Kidney epithelial cell (primary cell): ENCODE results near the gene SLC30A7. TPM values are rescaled to one million over a fixed set of nuclear protein-coding genes. Genes with fewer than 3 reads are reported as not detected.
"Not testable (repeated sequence)": the region's sequence is repeated elsewhere in the genome, so short reads cannot be mapped to it uniquely, and the experiment has no call there.

Source experiments
- DNase-seq: peaks from one replicate; pipeline ENCODE4 v3.0.0-alpha.2; 2010; ENCODE audit warnings: low read depth
- H3K27me3 ChIP-seq: 2 replicates; pipeline ENCODE4 v1.6.0; 2011; ENCODE audit warnings: low read length; ENCODE audit not compliant: control insufficient read depth, insufficient read depth
- H3K36me3 ChIP-seq: 2 replicates; pipeline ENCODE4 v1.5.1; 2011; ENCODE audit warnings: low read length; ENCODE audit not compliant: control insufficient read depth, insufficient read depth
- H3K4me3 ChIP-seq: 2 replicates; pipeline ENCODE4 v1.5.1; 2011; ENCODE audit warnings: low read depth, mild to moderate bottlenecking, control low read depth, low read length
- CTCF ChIP-seq: IDR thresholded peaks from 2 replicates; pipeline ENCODE4 v1.5.1; 2011; ENCODE audit warnings: mild to moderate bottlenecking, moderate library complexity, low read length, control low read depth, inconsistent platforms; ENCODE audit not compliant: insufficient read depth, poor library complexity, severe bottlenecking
- total RNA-seq: library from RNA; depleted of rRNA; stranded (reverse); fragments of >200 nt; gene quantifications from 2 replicates; pipeline ENCODE4 v1.2.3, GENCODE V29; 2015

The SLC30A7 gene
- total RNA-seq, 1 donor from 2014 or later, result 40.1 TPM

- no peak for DNase-seq
- H3K4me3 ChIP-seq, result no peak overlapping the region
- H3K27me3 ChIP-seq, result no peaks in the 10 kb centered on the region
- no peaks in the 10 kb centered on the region for H3K36me3 ChIP-seq
- no peak for TF ChIP-seq CTCF
These were observed 11.9 kb upstream of the SLC30A7 start for GRCh38 chr1:100883963-100884362.

- H3K4me3 ChIP-seq, H3K36me3 ChIP-seq, H3K27me3 ChIP-seq, DNase-seq: not testable (repeated sequence)
These were observed 6.9 kb upstream of the SLC30A7 start for GRCh38 chr1:100889007-100889406.

GRCh38 chr1:100889869-100890482 is 5.9 kb upstream of the SLC30A7 start:
- not testable (repeated sequence) for DNase-seq, H3K4me3 ChIP-seq, H3K27me3 ChIP-seq, H3K36me3 ChIP-seq

GRCh38 chr1:100891380-100891779 is 4.5 kb upstream of the SLC30A7 start:
- no peak for TF ChIP-seq CTCF
- H3K27me3 ChIP-seq, result no peaks in the 10 kb centered on the region
- H3K4me3 ChIP-seq, result no peak overlapping the region
- no peak for DNase-seq
- H3K36me3 ChIP-seq, result no peaks in the 10 kb centered on the region

- H3K27me3 ChIP-seq, result no peaks in the 10 kb centered on the region
- H3K36me3 ChIP-seq, result no peaks in the 10 kb centered on the region
- H3K4me3 ChIP-seq, result no peak overlapping the region
- no peak for DNase-seq
- TF ChIP-seq CTCF, result no peak
These were observed 3.3 kb upstream of the SLC30A7 start for GRCh38 chr1:100892554-100892953.

GRCh38 chr1:100893718-100894117 is 2.2 kb upstream of the SLC30A7 start:
- TF ChIP-seq CTCF, result no peak
- DNase-seq, result no peak
- peak overlapping the region; percentile 86 for H3K4me3 ChIP-seq
- no peaks in the 10 kb centered on the region for H3K36me3 ChIP-seq
- no peaks in the 10 kb centered on the region for H3K27me3 ChIP-seq

- peak; percentile 77 for DNase-seq
- no peaks in the 10 kb centered on the region for H3K27me3 ChIP-seq
- TF ChIP-seq CTCF, result no peak
These were observed 1.0 kb upstream of the SLC30A7 start, which contains the start of gene EXTL2 for GRCh38 chr1:100894603-100895539. TSS of gene EXTL2 (minus strand) at chr1:100894842. CDS start at chr1:100888757, 6,085 bp downstream.

More at GRCh38 chr1:100894603-100895539, 1.0 kb upstream of the SLC30A7 start, which contains the start of gene EXTL2:
- Histone ChIP-seq H3K36me3 (no peaks in the 10 kb centered on the region), H3K4me3 (peak within 1 kb of the TSS; percentile 86)
